Stimulated activated CD8-positive, alpha-beta memory T cell treated with anti-CD3 and anti-CD28 coated beads, Interleukin-4, amount 100 ng/mL, for 48 hours (primary cell): ENCODE results near the gene AMOTL1.
A peak's percentile ranks its signal among the peaks of the same experiment; 100 is the strongest.
"Not testable (repeated sequence)": the region's sequence is repeated elsewhere in the genome, so short reads cannot be mapped to it uniquely, and the experiment has no call there.

Source experiments
- DNase-seq: peaks from one replicate; pipeline ENCODE4 v3.0.0-alpha.2; 2020

AMOTL1 gene

GRCh38 chr11:94884376-94884775 is 116.2 kb downstream of the AMOTL1 start:
- DNase-seq = no peak

GRCh38 chr11:94885133-94885532 is 117.0 kb downstream of the AMOTL1 start:
- DNase-seq = no peak

- DNase-seq = no peak
Measured at GRCh38 chr11:94885581-94885980, 117.4 kb downstream of the AMOTL1 start.

GRCh38 chr11:94888204-94888603 is 120.0 kb downstream of the AMOTL1 start:
- no peak for DNase-seq

DNA sequence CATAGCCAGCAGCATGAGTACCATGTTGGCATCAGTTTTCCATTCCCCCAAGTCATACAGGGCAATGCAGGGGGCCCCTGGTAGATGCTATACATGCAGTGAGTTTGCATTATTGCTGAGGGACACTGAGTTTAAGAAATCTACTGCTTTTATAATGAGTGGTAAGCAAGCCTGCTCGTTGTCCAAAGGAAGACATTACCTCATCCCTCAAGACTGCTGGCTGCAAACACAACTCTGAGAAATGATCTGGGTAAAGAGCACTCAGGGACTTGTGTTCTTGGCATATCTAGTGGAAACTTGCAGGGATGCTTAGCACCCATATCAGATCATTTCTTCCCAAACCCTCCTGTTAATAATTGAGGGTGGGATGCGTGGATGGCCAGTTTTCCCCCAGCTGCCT is 127.3 kb downstream of the AMOTL1 start:
- no peak for DNase-seq

DNA sequence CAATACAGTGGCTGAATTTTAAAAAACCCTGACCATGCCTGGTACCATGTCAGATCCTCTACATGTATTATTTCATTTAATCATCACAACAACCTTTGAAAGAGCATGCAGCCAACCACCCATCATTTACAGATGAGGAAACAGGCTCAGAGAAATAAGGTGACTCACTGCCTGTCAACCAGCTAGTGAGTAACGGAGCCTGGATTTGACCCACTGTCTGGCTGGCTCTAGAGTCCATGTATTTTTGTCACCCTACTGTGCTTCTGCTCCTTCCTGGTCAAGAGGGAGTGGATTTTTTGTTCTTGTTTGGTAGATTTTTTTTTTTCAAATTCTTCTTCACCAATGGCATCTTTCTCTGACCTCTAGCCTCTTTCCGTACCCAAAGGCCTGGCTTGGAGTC is 127.8 kb downstream of the AMOTL1 start:
- no peak for DNase-seq

DNA sequence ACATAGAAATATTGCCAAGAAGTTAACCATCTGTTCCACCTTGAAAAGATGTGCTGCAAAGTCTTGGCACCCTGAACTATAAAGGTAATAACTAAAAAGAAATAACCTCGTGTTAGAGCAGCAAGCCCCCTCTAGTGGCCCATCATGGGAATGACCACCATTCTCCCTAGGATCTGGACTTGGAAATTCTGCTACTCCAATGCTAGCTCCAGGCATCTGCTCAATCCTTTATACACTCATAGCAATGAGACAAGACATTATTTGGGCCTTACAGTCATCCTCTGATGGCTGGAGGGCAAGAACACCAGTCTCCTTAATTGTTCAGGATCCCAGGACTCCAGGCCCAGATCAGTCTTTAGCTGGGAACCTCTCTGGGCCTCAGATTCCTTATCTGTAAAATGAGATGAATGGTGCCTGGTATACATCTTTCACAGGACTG is 129.2 kb downstream of the AMOTL1 start:
- peak; percentile 66 for DNase-seq

- no peak for DNase-seq
Measured at GRCh38 chr11:94907226-94907625, 139.1 kb downstream of the AMOTL1 start.

GRCh38 chr11:94909371-94909820 is 141.2 kb downstream of the AMOTL1 start:
- DNase-seq = no peak

DNA sequence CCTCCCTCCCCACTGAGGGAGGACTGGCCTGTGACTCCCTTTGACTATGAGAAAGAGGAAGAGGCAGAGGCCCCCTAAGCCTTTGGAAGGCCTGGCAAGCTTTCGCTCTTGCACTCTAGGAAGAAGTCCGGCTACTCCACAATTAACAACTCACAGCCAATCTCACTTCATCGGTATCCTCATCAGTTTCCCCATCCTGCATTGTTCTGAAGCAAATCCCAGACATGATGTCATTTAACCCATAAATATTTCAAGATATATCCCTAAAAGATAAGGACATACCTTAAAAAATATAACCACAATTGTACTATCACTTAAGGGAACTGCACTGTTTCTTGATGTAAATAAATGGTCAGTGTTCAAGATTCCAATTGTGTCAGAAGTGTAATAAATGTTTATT is 142.1 kb downstream of the AMOTL1 start:
- DNase-seq = no peak

GRCh38 chr11:94910779-94911178 is 142.6 kb downstream of the AMOTL1 start:
- no peak for DNase-seq

- no peak for DNase-seq
Measured at GRCh38 chr11:94912806-94913205, 144.7 kb downstream of the AMOTL1 start.

- not testable (repeated sequence) for DNase-seq
Measured at GRCh38 chr11:94913718-94914394, 145.7 kb downstream of the AMOTL1 start.

DNA sequence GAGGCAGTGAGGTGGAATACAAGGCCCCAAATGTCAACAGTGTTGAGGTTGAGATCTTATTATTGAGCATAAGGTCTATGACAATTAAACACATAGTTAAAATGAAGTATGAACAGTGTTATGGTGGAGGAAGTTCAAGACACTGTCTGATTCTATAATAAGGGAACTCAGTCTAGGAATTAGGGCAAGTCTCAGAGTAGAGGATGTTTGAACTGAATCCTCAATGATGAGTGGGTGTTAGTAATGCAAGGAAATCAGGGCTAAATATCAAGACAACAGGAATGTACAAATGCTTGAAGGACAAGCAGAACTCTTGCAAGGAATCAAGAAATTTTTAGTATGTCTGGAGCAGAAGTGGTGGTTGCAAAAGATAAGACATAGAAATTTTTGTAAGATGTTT is 152.2 kb downstream of the AMOTL1 start:
- no peak for DNase-seq

DNA sequence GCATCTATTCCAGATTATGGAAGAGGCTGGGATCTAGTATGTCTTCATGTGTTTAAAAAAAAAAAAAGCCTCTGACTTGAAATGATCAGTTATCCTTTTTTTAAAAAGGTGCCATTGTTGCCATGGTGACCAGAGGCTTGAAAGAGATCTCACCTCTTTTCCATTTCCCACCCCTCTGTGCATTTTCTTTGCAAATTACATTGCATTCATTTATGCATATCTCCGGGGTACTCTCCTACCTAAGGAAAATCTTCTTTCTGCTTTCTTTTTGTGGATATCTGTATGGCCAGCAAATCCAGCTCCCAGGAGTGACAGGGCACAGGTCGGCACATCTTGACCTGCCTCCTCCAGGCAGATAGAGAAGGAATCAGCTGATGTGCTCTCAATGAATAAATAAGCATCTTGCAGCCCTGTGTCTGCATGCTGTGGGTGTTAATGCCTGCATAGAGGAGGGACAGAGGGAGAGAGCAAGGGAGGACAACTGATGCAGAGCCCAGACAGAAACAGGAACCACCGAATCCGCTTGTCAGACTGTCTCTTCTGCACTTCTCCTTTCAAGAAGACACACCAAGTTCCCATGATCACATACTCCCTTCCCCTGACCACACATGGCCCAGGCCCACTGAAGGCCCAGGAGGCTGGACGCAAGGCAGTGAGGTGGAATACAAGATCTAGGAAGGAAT is 154.3 kb downstream of the AMOTL1 start:
- DNase-seq = no peak

DNA sequence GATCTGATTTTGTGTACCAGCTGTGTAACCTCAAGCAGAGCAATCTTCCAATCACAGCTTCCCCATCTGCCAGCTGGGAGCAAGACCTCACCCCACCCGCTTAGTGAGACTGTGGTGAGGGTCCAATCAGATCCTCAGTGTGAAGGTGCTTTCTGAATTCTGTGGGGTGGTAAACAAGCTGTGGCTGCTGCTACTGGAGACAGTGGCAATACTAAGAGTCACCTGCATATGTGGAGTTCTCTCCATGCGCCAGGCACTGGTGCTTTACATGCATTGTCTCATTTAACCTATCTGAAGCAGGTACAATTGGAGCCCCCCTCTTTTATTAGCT is 154.8 kb downstream of the AMOTL1 start:
- DNase-seq = no peak

- DNase-seq = no peak
Measured at GRCh38 chr11:94924171-94924572, 156.0 kb downstream of the AMOTL1 start.

DNA sequence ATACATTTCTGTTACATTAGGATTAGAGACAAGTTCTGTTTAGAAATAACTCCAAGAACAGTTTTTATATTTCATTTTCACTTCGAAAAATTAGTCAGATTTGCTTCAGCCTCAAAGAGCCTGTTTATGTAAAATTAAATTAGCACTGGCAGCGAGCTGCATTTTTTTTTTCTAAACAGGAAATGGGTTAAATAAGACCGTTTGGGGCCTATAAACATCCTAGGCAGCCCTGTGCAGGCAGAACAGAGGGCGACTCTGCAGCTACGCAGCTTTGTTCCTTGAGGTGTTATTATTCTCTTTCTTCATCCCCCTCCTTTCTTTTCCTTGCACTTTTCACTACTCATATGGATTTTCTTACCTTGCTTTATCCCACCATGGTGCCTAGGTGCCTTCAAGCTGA is 156.5 kb downstream of the AMOTL1 start:
- DNase-seq = no peak

DNA sequence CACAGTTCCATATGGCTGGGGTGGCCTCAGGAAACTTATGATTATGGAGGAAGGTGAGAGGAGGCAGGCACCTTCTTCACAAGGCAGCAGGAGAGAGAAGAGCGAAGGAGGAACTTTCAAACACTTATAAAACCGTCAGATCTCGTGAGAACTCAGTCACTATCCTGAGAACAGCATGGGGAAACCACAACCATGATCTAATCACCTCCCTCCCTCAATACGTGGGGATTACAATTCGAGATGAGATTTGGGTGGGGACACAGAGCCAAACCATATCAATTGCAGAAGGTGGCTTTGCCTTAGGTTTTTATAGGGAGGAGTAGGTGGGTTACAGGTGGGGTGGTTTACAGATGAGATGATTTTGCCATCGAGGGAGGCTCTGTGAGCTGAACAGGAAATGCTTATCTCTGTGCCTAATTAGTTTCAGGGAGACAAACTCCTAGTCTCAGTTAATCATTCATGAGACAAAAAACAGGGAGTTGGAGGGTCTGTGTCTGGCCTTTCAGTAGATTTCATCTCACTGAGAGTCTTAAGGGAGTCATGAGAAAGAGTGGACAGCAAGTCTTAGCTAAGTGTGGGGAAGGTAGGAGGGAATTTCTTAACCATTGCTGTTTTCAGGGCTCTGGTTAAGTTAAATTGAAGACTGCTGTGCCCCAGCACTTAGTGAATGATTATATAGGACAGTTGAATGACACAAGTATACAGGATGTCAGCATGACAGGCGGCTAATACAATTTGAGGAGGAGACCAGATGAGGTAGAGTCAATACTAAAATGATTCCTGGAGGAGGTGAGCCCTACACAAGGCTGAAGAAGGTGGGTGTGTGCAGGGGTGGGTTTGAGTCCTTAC is 157.5 kb downstream of the AMOTL1 start:
- no peak for DNase-seq

DNA sequence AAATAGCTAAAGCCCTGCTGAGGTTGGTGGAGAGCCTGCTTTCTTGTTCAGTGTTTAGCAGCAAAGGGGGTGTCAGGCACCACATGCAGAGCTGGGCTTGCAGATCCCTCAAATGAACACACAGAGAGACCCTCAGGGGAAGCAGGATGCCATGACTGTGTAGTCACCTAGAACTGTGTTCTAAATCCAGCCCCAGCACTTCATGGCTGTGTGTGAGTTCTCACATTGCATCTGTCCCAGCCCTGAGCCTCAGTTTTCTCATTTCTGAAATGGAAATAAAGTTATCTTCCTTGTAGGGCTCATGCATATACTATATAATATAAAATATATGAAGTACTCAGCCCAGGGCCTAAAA is 158.1 kb downstream of the AMOTL1 start:
- DNase-seq = no peak
